ENCODE measurements around the gene NXNL1.

NXNL1 gene

DNA sequence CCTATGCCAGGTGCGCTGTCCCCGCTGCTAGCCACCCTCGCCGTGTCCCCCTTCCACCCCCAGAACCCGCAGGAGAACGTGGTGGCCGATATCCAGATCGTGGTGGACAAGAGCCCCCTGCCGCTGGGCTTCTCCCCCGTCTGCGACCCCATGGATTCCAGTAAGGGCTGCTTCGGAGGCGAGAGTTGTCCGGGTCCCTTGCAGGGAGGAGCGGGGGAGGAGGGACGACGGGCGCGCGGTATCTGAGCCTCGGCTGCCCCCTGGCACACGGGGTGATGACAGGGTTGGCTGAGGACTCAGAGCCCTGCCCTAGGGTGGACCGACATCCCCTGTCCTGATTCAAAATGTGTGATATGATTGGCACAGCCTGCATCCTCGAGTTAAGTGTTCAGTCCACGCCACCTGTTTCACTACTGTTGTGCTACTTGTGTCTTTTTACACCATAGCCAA is 40.2 kb downstream of the NXNL1 start:
- DNase-seq: peak in 8 of 56 donors; percentile 1 to 41 (median 21)

DNA sequence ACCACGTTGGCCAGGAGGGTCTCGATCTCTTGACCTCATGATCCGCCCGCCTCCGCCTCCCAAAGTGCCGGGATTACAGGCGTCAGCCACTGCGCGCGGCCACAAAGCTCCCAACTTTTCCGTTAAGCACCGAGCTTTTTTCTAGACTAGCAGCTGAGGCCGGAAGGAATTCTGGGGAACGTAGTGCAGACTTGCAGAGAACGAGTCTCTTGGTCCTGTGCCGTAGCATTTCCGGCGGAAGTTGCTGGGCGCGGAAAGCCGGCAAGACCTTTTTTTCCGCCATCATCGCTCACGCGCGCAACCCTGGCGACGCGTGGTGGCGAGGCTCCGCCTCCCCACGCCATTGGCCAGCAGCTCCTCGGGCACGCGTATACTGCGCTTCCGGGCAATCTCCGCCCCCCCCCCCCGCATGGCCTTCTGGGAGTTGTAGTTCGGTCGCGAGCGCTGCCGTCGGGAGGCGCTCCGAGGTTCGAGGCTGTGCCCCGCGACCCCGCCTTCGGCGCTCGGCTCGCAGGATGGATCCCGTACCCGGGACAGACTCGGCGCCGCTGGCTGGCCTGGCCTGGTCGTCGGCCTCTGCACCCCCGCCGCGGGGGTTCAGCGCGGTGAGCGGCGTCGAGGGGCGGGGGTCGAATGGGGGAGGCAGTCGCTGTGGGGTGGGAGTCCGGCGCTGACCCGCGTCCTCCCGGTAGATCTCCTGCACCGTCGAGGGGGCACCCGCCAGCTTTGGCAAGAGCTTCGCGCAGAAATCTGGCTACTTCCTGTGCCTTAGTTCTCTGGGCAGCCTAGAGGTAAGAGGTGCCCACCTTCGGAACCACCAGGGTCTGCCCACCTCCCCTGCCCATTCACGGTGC is 40.9 kb downstream of the NXNL1 start, which contains the start of gene MVB12A:
TSS of gene MVB12A (plus strand) at position 427 of the 854 bp plus-strand sequence. CDS start at position 516, 89 bp downstream.
- peak; percentile 81 to 99 (median 96) for DNase-seq

DNA sequence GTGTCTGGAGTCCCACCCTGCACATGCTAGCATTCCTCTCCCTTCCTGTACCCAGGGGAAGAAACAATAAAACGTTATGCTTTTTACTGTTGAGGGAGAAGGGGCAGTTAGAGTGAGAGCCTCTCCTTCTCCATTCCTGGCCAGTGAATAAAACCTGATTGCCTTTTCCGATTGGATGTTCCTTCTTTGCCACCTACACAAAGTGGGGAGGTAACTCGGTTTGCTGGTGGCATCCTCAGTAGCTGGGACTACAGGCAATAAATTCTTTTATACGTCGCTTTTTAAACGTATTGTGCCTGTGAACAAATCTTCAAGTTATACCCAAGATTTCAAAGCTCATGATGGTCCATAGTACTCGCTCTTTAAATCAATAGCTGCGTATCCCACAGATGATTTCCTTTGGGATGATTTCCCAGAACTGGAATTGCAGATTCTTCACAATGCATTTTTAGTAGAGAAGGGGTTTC is 41.5 kb downstream of the NXNL1 start:
- DNase-seq: no peak

DNA sequence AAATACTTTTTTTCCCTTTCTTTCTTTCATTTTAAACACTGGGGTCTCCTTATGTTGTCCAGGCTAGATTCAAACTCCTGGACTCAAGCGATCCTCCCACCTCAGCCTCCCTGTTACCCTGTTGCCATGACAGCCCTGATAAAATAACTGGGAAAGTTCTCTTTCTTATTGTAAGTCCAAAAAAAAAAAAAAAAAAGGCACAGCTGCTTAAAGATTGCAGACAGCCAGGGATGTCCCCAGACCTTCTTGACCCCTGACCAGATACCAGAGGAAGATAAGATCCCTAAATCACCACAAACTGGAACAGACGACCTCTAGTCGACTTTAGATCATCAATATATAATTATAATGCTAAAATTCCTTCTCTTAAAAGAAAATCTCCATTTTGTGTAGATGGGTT is 42.0 kb downstream of the NXNL1 start:
- DNase-seq: no peak

DNA sequence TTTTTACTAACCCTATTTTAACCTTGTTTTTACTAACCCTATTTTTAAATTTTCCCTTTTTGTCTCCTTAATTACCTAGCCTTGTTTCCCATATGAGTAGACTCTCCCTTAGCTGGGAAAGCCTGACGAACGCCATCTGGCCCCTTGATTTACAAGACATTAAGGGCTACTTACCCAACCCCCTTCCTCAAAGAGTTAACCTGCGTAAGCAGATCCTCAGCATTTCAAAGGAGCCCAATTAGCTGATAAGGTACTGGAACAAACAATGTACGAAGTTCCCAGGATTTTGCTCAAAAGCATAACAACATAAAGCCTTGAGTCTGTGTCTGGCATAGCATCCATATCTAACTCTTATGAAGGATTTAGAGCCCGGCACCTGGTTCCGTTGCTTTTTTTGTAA is 45.6 kb downstream of the NXNL1 start:
- no peak for DNase-seq

DNA sequence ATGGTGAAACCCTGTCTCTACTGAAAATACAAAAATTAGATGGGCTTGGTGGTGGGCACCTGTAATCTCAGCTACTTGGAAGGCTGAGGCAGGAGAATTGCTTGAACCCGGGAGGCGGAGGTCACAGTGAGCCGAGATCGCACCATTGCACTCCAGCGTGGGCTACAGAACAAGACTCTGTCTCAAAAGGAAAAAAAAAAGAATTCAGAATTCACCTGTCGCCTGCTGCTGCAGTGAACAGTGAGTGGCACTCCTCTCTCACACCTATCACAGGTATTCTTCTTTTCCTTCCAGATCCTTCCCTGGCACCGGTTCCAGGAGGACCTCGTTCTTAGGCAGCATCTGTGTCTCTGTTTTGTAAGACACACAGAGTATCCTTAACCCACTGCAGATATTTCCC is 46.6 kb downstream of the NXNL1 start:
- no peak for DNase-seq

DNA sequence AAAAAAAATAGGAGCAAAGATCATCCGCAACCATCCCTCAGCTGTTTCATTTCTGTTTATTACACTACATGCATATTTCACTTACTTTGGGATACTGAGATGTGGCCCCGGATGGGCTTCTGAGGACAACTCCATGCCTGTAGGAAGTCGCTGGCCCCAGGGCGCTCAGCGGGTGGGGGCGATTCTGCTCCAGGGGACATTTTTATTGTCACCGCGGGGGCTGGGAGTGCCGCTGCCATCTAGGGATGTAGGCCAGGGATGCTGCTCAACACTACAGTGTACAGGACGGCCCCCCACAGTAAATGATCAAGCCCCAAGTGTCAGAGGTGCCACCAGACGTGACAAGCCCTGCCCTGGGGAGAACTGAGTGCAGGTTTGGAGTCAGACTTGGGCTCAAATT is 48.9 kb downstream of the NXNL1 start:
- DNase-seq: no peak

DNA sequence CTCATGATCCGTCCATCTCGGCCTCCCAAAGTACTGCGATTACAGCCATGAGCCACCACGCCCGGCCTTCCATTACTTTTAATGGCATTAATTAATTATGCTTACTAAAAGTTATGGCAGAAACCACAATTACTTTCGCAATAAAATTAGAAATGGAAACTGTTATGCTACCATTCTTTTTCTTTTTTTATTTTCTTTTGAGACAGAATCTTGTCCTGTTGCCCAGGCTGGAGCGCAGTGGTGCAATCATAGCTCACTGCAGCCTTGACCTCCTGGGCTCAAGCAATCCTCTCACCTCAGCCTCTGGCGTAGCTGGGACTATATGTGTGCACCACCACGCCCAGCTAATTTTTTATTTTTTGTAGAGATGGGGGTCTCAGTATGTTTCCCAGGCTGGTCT is 50.7 kb downstream of the NXNL1 start:
- no peak for DNase-seq

DNA sequence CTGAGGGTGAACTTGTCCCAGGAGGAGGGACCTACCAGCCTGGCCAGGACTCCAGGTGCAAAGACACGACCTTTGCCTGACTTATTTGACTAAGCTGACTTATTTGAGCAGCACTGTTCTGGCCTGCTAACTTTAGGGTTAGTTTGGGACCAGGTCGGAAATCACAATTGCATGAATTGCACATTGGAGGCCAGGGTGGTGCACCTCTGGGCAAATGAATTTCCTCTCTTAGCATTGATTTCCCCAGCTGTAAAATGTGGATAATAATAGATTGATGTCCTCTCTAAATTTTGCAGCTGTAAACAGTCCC is 53.9 kb downstream of the NXNL1 start:
- DNase-seq: no peak

DNA sequence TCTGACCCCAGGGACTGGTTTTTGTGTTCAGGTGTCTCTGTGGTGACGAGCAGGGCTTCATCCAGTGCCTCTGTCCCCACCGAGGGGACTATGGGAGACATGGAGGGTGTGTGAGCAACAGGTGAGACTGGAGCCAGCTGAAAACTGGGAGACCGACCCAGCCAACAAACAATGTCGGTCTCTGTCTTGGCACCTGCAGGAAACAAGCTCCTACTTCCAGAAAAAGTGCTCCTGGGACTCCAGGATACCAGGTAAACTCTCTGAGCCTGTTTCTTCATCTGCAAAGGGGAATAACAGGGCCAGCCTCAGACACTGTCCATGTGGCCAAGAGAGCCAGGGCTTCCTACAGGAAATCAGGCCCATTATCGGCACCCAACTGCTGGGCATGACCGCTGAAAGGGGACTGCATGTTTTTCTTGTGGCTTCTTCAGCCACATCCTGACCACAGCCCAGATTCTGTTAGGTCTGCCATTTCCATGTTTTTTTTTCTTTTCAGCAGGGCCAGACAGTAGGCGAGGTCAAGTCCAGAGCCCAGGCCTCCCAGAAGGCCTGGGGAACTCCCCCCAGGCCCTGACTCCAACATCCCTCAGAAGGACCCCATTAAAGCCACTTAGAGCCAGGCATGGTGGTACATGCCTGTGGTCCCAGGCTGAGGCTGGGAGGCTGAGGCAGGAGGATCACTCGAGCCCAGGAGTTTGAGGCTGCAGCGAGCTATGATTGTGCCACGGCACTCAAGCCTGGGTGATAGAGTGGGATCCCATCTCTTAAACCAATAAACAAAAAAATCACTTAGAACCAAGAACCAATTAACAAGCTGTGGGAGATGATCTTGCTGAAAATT is 54.5 kb downstream of the NXNL1 start:
- peak in 5 of 56 donors; percentile 3 to 24 (median 5) for DNase-seq

All from nucleus accumbens (tissue), 56 donors.